Neuron (in vitro differentiated cells): Measurements from ENCODE around the gene CCL26.

Source experiments
- H2AFZ ChIP-seq: one replicate; pipeline ENCODE4 v1.6.1; 2013; ENCODE audit warnings: low read depth, mild to moderate bottlenecking, inconsistent platforms, low read length, moderate library complexity
- H3K27me3 ChIP-seq: one replicate; pipeline ENCODE4 v1.6.1; 2013; ENCODE audit warnings: low read length; ENCODE audit not compliant: insufficient read depth
- H3K36me3 ChIP-seq: one replicate; pipeline ENCODE4 v1.6.1; 2013; ENCODE audit warnings: low read length; ENCODE audit not compliant: insufficient read depth
- H3K4me1 ChIP-seq: one replicate; pipeline ENCODE4 v1.6.1; 2013; ENCODE audit warnings: low read length; ENCODE audit not compliant: insufficient read depth
- H3K4me3 ChIP-seq: 2 replicates; pipeline ENCODE4 v1.5.1; 2013; ENCODE audit warnings: mild to moderate bottlenecking, low read length, moderate library complexity
- H3K9me3 ChIP-seq: one replicate; pipeline ENCODE4 v1.6.1; 2013; ENCODE audit warnings: low read length

CCL26 gene

DNA sequence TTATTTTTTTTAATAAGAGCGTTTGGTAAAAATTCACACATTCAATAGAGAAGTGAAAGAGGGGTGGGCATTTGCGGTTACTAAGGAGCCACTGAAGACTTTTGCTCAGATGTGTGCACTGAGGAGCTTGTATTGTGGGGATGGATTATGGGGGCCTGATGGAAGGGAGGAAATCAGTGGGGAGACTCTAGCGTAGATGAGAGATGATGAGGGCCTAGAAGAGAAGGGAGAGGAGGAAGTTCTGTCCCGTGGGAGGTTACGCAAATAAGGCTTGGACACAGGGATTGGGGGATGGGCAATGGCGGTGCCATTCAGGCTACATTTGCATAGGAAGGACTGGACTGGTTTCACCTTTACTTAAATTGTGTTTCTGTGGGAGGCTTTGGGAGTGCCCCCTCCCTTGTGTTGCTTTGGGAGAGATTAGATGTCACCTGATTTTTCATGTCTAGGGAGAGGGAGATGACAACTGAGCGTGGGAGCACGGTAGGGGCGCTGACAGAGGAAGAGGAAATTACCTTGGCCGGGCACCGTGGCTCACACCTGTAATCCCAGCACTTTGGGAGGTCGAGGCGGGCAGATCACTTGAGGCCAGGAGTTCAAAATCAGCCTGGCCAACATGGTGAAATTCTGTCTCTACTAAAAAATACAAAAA is 31.0 kb downstream of the CCL26 start:
- no peaks in the 10 kb centered on the region for H3K27me3 ChIP-seq
- peaks cover 18% of the 10 kb centered on the region for H3K4me1 ChIP-seq
- no peak overlapping the region for H2AFZ ChIP-seq
- H3K4me3 ChIP-seq = no peak overlapping the region
- H3K36me3 ChIP-seq = no peaks in the 10 kb centered on the region
- no peaks in the 10 kb centered on the region for H3K9me3 ChIP-seq

DNA sequence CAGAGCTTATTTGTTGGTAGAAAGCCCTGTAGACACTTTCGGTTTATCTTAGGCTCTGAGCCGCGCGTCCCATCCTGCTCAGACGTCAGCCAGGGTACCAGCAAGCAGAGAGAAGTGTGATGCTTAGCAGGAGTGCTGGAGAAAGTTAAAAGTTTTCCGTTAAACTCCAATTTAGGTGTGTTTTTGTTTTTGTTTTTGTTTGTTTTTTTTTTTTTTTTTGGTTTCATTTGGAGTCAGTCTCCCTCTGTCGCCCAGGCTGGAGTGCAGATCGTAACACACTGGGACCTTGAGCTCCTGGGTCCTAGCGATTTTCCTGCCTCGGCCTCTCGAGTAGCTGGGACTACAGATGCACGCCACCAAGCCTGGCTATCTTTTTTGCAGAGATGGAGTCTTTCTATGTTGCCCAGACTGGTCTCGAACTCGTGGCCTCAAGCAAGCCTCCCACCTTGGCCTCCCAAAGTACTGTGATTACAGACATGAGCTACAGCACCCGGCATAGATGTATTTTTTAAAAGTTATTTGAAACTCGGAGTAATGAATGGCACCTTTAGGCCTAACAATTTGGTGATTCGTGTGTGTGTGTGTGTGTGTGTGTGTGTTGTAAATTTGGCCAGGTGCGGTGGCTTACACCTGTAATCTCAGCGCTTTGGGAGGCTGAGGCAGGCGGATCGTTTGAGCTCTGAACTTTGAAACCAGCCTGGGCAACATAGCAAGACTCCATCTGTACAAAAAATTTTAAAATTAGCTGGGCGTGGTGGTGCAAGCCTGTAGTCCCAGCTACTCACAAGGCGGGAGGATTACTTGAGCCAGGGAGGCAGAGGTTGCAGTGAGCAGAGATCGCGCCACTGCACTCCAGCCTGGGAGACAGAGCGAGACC is 32.0 kb downstream of the CCL26 start:
- peaks cover 18% of the 10 kb centered on the region for H3K4me1 ChIP-seq
- peak overlapping the region; percentile 100 for H2AFZ ChIP-seq
- H3K27me3 ChIP-seq = no peaks in the 10 kb centered on the region
- H3K36me3 ChIP-seq = no peaks in the 10 kb centered on the region
- H3K4me3 ChIP-seq = peak overlapping the region; percentile 61
- no peaks in the 10 kb centered on the region for H3K9me3 ChIP-seq

DNA sequence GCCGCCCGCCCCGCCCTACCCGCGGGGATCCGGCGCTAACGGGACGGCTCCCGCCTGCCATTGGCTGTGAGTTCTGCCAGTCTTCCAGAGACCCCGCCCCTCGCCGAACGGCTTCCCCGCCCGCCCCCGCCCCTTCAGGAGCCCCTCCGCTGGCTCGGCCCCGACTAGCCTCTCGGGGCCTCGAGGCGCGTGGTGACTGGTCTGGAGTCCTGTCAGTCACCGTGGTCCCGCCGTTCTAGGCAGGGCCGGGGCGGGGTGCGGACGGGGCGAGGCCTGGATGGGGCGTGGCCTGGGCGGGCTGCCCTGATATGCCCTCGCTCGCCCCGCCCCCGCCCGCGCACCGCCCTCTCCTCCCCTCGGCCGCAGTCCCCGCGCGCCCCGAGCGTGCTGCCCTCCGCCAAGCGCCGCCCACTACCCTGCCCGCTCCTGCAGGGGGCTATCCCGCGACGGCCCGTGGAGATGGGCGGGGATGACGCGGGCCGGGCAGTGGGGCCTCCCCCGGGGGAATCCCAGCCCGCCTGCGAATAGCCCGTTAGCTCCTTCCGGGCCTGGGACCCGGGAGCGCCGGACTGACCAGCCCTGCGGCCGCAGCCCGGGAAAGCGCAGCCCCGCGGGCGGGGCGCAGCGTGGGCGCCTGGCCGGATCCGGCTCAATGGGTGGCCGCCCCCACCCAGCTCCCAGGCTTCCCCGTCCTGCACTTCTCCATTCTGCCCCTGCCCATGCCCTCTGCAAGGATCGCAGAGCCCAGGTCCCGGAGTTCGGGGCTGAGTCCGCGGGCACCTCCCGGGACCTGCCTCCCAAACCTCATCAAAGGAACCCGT is 32.8 kb downstream of the CCL26 start:
- no peaks in the 10 kb centered on the region for H3K27me3 ChIP-seq
- H3K4me3 ChIP-seq = peak overlapping the region; percentile 93
- H2AFZ ChIP-seq = peak overlapping the region; percentile 100
- H3K9me3 ChIP-seq = no peaks in the 10 kb centered on the region
- H3K36me3 ChIP-seq = no peaks in the 10 kb centered on the region
- peaks cover 21% of the 10 kb centered on the region for H3K4me1 ChIP-seq

DNA sequence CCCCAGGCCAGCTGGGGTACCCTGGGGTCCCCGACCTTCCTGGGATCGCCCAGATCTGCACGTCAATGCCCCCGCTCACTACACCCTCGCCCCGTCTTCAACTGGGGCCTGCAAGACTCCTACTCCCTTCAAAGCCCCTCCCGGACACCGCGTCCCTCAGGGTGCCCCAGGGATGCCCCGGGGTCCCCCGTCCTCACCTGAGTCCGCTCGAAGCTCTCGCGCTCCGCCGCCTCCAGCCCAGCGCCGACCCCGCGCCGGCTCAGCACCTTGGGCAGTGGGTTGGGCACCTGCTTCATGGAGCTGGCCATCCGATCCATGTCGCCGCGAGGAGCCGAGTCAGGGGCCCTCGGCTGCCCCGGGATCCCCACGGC is 33.4 kb downstream of the CCL26 start, which contains the start of gene HIP1:
TSS of gene HIP1 (minus strand) at position 338 of the 371 bp plus-strand sequence. CDS start at position 317, 21 bp downstream.
- Histone ChIP-seq H3K9me3 (no peaks in the 10 kb centered on the region), H3K4me3 (peak within 1 kb of the TSS; percentile 93), H2AFZ (peak within 1 kb of the TSS; percentile 100), H3K27me3 (no peaks in the 10 kb centered on the region), H3K4me1 (peaks cover 21% of the 10 kb centered on the region), H3K36me3 (no peaks in the 10 kb centered on the region)

DNA sequence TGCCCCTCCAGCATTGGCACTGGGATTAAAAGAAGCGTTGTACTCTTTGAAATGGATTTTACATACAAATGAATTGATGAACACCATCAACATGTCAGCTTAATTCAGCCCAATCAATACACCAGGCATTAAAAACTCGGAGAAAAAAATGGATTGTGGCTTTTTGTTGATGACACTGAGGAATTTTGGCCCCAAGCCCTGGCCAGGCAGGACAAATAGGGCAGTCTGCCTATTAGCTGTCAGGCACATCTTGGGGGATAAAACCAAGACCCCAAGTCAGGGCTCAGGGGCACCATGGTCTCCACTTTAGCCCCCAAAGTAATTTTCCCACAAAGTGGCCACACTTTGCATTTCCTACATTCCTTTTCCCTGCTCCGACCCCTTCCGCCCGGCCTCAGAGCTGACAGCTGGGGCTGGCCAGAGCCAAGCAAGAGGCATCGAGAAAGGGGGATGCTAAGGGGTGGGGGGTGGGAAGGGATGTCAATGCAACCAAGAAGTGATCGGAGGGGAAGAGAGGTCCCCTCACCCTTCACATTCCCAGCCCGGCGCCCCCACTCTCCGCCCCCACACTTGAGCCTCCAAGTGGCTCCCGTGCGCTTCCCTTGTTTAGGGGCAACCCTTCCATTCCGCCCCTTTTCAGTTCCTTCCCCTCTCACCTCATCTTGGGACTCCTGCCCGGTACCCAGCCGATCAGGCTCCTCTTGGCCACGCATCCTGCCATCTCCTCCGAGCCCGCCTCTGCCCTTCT is 34.0 kb downstream of the CCL26 start:
- H3K9me3 ChIP-seq = no peaks in the 10 kb centered on the region
- no peaks in the 10 kb centered on the region for H3K36me3 ChIP-seq
- no peaks in the 10 kb centered on the region for H3K27me3 ChIP-seq
- peak overlapping the region; percentile 93 for H3K4me3 ChIP-seq
- H2AFZ ChIP-seq = peak overlapping the region; percentile 98
- peaks cover 21% of the 10 kb centered on the region for H3K4me1 ChIP-seq

DNA sequence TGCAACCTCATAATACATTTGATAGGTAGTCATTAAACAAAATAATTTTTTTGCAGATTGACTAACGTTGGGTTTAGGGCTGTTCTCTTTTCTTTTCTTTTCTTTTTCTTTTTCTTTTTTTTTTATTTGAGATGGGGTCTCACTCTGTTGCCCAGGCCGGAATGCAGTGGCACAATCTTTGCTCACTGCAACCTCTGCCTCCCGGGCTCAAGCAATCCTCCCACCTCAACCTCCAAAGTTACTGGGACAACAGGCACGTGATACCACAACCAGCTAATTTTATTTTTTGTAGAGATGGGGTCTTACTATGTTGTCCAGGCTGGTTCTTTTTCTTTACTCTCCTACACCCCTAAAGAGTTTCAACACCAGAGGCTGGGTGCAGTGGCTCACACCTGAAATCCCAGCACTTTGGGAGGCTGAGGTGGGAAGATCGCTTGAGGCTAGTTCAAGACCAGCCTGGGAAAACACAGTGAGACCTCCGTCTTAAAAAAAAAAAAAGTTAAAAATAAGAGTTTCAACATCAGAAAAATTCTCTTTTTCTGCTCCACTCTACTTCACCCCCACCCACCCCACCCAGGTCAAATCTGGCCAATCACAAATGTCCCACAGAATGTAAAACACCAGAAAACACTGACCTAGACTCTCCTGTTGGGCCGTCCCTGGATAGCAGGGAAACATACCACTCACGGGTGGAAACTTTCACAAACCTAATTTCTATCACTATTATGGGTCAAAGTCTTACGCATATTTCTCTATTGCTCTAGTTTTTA is 36.2 kb downstream of the CCL26 start:
- Histone ChIP-seq H3K4me1 (peaks cover 18% of the 10 kb centered on the region), H3K27me3 (no peaks in the 10 kb centered on the region), H3K4me3 (no peak overlapping the region), H2AFZ (no peak overlapping the region), H3K36me3 (no peaks in the 10 kb centered on the region), H3K9me3 (no peaks in the 10 kb centered on the region)

DNA sequence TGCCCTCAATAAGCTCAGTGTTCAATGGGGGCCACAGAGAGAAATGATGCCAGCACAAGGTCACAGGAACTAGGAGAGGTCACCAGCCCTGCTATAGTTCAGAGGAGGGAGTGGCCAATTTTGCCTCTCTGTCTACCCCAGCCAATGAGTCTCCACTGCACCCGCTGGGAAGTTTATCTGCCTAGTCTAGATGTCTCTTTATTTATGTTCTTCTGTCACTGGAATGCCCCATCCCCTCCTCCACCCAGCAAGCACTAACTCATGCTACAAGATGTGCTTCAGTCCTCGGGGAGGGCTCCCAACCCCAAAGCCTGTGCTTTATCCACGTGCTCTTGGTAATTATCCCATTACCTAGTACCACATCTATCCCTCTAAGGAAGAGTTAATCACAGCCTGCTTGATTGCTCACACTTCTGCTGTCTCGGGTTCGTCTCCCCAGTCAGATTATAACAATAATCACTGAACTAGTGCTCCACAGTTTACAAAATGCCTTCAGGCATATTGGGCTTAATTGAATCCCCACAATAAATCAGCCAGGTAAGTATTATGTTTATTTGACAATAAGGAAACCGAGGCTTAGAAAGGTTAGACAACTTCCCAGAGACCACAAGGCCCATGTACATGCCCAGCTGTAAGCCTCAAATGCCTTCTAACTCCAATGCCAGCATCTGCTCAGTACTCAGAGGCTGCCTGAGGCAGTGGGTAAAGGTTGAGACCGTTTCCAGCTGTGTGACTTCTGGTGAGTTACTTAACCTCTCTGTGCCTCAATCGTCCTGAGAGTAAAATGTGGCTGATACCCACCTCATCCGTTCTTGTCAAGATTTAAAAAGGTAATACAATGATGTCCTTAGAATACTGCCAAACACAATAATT is 37.2 kb downstream of the CCL26 start:
- H3K4me3 ChIP-seq = no peak overlapping the region
- H3K4me1 ChIP-seq = peaks cover 17% of the 10 kb centered on the region
- no peaks in the 10 kb centered on the region for H3K27me3 ChIP-seq
- H3K36me3 ChIP-seq = no peaks in the 10 kb centered on the region
- H3K9me3 ChIP-seq = no peaks in the 10 kb centered on the region
- H2AFZ ChIP-seq = no peak overlapping the region

DNA sequence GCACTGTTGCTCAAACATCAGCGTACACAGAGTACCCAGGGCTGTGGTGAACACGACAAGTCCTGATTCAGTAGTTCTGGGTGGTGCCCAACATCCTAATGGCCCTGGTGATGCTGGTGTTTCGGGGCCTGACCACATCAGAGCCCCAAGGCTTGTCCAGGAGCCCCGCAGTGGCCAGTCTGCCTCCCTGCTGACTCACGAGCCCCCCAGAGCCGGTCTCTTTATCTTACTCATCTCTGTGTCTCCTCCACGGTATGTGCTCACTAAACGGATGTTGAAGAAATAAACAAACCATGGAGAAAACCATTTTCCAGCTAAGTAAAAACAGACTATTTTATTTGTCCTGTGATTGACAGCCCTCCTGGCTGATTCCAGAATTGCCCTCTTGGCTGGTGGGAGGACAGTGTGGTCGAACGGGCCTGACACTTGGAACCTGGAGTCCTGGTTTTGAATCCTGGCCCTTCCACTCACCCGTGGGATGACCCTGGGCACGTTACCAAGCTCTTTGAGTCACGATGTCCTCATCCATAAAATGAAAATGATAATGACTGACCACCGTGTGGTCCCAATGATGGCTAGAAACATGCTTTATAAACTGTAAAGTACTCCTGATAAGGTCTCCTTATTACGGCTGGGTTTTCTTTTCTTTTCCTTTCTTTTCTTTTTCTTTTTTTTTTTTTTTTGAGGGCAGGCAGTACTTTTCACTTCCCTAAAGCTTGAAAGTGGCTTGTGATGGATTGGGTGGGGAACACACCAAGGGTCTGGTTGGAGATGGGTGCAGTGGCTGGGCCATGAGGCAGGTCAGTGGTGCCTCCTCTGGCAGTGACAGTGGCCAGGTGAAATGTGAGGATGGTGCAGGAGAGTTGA is 39.0 kb downstream of the CCL26 start:
- no peaks in the 10 kb centered on the region for H3K36me3 ChIP-seq
- H3K27me3 ChIP-seq = no peaks in the 10 kb centered on the region
- no peak overlapping the region for H2AFZ ChIP-seq
- H3K4me1 ChIP-seq = peaks cover 14% of the 10 kb centered on the region
- no peaks in the 10 kb centered on the region for H3K9me3 ChIP-seq
- no peak overlapping the region for H3K4me3 ChIP-seq

DNA sequence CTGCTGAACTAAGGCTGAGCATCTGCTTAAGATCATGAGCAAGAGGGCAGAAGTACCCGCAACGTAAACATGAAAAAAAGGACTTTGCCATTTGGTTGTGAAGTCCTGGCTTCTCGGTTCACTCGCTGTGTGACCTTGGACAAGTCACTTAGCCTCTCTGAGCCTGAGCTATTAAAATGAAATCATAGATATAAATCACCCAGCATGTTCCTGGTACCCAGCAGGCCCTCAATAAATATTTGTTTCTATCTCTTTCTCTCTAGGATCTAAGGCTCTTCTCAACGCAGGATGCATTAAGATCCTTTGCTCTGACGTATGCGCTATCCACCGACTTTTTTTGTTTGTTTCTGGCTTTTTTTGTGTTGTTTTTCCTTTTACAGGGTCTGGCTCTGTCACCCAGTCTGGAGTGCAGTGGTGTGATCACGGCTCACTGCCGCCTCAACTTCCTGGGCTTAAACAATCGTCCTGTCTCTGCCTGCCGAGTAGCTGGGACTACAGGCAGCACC is 39.9 kb downstream of the CCL26 start:
- Histone ChIP-seq H3K36me3 (no peaks in the 10 kb centered on the region), H3K4me3 (no peak overlapping the region), H3K4me1 (peaks cover 8% of the 10 kb centered on the region), H3K9me3 (no peaks in the 10 kb centered on the region), H2AFZ (no peak overlapping the region), H3K27me3 (no peaks in the 10 kb centered on the region)

DNA sequence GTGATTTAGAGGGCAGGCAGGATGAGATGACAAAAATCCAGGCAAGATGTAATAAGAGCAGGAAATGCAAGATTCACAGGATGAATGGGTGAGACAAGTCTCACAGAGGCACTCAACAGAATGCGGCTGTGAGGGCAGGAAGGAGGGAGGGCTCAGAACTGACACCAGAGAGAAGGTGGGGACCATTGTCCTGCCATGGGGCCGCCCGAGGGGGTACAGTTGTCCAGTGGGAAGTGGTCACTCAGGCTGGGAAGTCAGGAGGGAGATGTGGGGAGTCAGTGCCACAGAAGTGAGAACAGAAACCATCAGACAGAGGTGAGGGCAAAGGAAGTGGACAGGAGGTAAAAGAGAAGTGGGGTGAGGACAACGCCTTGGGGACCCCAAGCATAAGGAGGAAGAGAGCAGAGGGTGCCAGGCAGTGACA is 42.1 kb downstream of the CCL26 start:
- no peaks in the 10 kb centered on the region for H3K9me3 ChIP-seq
- peaks cover 6% of the 10 kb centered on the region for H3K4me1 ChIP-seq
- H2AFZ ChIP-seq = no peak overlapping the region
- no peak overlapping the region for H3K4me3 ChIP-seq
- no peaks in the 10 kb centered on the region for H3K27me3 ChIP-seq
- H3K36me3 ChIP-seq = no peaks in the 10 kb centered on the region
